Left cardiac atrium (tissue), 4 donors: ENCODE results near the gene SHC3. TPM values are rescaled to one million over a fixed set of nuclear protein-coding genes. Genes with fewer than 3 reads are reported as not detected.
"Not testable (repeated sequence)": the region's sequence is repeated elsewhere in the genome, so short reads cannot be mapped to it uniquely, and the experiment has no call there.

ENCODE experiments used
- ATAC-seq, 2 donors: fragments of 200-7000 bp; cut with Tn5 transposase; one replicate each; pipeline ENCODE4 v1.9.1; 2020; ENCODE audit warnings: mild to moderate bottlenecking in 2 of 2, moderate library complexity in 2 of 2
- DNase-seq: peaks from one replicate; pipeline ENCODE4 v3.0.0-alpha.2; 2020
- intact Hi-C, 2 donors: fragments of 100-400 bp; cut with DNase I; formaldehyde crosslinking; loops; one replicate each; pipeline versions ENCODE4 v1.14.1 to v1.15.1; 2022 to 2023
- long read RNA-seq: library from polyadenylated mRNA; unstranded; transcript quantifications from one replicate; pipeline ENCODE4 v2.0.0, GENCODE V29; 2021
- total RNA-seq, 2 donors: library from RNA; stranded (reverse); fragmentation: NEBNext Ultra II Directional; extraction: Animal tissue kit (Norgen Biotek cat#: 25700); gene quantifications; one replicate each; pipeline ENCODE4 v1.2.1, GENCODE V29; 2021
- donor health status: DM: no; HTN: yes; CAD: no.
- donor health status: DM: no; HTN: yes; CAD: no; lungs with severe emphysema.
- donor health status: DM: yes; HTN: yes; CAD: no.
- donor health status: Dilated cardiomyopathy.

The SHC3 gene, protein sequence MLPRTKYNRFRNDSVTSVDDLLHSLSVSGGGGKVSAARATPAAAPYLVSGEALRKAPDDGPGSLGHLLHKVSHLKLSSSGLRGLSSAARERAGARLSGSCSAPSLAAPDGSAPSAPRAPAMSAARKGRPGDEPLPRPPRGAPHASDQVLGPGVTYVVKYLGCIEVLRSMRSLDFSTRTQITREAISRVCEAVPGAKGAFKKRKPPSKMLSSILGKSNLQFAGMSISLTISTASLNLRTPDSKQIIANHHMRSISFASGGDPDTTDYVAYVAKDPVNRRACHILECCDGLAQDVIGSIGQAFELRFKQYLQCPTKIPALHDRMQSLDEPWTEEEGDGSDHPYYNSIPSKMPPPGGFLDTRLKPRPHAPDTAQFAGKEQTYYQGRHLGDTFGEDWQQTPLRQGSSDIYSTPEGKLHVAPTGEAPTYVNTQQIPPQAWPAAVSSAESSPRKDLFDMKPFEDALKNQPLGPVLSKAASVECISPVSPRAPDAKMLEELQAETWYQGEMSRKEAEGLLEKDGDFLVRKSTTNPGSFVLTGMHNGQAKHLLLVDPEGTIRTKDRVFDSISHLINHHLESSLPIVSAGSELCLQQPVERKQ
- total RNA-seq, result 1 to 10 TPM; 1.5 to 2.7 TPM
- long read RNA-seq, result 0 reads

DNA sequence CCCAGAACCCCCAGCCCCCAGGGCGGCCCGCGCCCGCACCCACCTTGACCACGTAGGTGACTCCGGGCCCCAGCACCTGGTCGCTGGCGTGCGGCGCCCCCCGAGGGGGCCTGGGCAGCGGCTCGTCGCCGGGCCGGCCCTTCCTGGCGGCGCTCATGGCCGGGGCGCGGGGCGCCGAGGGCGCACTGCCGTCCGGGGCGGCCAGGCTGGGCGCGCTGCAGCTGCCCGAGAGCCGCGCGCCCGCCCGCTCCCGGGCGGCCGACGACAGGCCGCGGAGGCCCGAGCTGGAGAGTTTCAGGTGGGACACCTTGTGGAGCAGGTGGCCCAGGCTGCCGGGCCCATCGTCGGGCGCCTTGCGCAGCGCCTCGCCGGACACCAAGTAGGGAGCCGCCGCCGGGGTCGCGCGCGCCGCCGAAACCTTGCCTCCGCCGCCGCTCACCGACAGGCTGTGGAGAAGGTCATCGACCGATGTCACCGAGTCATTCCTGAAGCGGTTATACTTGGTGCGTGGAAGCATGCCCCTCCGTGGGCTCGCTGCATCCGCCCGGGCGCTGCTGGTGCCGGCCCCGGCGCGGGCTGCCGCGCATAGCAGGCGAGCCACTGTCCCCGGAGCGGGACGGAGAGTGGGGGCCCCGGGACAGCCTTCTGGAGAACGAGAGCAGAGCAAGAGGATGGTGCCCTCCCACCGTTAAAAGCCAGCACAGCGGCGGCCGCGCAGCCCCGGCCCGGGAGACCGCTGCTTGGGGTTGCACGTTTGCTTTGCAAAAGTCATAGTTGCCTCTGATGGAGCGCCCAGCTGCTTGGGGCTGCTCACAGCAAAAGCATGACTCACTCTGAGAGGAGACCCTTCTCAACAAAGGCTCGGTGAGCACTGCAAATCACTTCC, at the start of gene SHC3:
Gene SHC3 (minus strand): TSS at position 875 of the 886 bp plus-strand sequence. CDS start 358 bp downstream, at position 517.
- peak in 1 of 2 donors; percentile 8 for ATAC-seq
- intact Hi-C loops, result no loop called here
- DNase-seq, result no peak

DNA sequence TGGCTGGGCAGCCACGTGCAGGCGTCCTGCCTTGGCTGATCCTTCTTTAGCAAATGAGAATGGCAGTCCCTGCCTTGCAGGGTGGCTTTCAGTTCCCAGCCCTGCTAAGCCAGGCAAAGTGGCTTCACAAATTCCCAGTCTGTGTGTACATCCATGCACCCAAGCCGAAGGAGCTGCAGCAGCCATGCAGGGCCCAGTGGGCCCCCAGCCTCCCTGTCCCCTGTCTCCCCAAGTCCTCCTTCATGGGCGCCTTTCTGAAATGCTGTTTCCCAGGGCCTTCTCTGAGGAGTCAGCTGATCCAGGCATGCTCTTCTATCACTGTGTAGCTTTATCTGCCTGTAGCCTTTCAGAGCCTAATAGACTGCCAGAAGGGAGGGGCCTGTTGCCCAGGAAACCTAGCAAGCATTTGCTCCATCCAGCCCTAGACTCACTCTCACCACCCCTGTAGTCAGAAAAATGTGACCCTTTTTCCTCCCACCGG, 47.4 kb upstream of the SHC3 start:
- intact Hi-C loops, result no loop called here
- DNase-seq (peak; percentile 37), ATAC-seq (peak; percentile 57 to 98)

DNA sequence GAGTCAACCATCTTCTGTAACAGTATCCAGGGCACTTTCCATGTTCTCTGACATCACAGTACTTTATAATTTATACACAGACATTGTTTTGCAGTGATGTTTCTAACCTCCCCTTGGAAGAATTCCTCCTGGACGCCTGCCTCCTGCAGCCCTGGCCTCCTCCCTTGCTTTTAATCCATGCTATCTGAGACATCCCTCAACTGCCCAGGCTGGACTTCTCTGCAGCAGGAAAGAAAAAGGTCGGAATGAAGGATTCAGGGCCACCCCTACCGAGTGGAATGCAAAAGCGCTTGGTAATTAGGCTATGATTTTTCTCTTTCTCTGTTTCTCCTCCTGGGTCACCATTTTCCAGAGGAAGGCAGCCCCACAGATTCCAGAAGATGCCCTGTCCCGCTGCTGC, 47.0 kb upstream of the SHC3 start:
- intact Hi-C loops, result no loop called here
- DNase-seq (no peak), ATAC-seq (peak in 1 of 2 donors; percentile 79)

DNA sequence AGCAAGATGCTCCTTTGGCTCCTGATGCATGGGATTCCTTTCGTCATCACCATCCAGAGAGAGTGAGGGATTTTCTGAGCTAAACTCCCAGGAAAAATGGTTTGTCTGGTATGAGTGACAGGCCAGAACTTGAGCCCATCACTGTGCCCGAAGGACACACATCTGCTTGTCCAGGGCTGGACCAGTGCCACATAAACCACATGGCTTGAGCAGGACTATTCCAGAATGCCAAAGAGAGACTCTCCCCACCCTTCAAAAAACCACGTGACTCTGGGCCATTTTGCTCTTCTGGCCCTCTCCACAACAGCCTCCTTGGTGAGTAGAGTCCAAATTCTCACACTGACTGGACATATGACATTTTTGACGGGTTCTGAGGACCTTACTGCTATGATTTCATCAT, 46.4 kb upstream of the SHC3 start:
- intact Hi-C loops, result no loop called here
- ATAC-seq, result no peak
- DNase-seq, result no peak

DNA sequence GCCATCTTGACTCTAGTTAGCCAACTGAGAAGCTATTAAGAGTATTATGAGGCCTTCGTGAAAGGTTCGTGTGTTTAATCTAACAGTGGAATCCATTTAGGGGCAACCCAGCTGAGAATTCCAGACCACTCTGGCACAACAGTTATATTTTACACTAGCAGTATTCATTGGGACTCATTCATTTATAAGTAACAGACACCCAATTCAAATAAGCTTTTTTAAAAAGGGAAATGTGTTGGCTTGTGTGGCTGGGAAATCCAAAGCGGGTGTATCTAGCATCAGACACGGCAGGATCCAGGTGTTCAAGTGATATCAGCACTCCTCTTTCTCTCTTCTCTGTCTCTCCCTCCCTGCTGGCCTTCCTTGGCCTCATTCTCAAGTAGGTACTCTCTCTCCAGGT, 46.0 kb upstream of the SHC3 start:
- DNase-seq (no peak), ATAC-seq (no peak)
- intact Hi-C loops, result no loop called here

DNA sequence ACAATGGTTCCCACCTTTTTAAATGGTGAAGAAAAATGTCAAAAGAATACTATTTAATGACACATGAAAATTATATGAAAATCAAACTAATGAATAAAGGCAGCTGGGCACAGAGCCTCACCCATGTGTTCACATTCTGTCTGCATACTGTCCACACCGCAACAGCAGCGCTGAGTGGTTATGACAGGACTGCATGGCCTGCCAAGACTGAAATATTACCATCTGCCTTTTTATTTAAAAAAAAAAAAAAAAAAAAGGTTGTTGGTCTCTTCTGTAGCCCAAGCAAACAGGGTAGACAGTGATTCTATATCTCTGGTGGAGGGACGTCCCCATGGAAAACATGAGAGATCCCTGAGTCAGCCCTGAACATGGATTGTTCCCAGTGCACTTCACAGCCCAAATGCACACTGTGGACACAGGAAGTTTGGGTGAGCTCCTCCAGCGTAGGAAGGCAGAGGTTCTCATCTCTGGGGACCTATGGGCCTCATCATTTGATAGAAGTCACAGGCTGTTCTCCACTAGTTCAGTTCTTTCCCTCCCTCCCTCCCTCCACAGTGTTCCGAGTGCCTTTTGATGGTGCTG, 44.9 kb upstream of the SHC3 start:
- intact Hi-C loops, result no loop called here
- peak in 1 of 2 donors; percentile 51 for ATAC-seq
- no peak for DNase-seq

DNA sequence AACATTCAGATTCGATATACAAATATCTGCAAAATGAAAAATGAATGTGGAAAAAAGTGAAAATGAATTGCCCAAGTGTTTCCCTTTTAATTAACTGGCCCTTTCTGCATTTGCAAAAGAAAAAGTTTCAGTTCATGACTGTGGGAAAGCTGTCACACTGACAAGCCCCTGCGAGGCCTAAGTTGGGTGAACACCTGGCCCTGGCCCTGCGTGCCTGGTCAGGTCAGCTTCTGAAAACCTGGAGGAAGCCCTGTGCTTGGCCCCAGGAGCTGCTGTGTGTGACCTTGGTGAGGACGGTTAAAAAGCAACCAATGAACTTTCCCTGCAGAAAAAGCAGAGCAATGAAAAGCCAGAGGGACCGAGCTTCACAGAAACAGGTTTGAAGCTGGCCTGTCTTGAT, 41.0 kb upstream of the SHC3 start:
- DNase-seq, result no peak
- intact Hi-C loops, result no loop called here
- ATAC-seq, result no peak

DNA sequence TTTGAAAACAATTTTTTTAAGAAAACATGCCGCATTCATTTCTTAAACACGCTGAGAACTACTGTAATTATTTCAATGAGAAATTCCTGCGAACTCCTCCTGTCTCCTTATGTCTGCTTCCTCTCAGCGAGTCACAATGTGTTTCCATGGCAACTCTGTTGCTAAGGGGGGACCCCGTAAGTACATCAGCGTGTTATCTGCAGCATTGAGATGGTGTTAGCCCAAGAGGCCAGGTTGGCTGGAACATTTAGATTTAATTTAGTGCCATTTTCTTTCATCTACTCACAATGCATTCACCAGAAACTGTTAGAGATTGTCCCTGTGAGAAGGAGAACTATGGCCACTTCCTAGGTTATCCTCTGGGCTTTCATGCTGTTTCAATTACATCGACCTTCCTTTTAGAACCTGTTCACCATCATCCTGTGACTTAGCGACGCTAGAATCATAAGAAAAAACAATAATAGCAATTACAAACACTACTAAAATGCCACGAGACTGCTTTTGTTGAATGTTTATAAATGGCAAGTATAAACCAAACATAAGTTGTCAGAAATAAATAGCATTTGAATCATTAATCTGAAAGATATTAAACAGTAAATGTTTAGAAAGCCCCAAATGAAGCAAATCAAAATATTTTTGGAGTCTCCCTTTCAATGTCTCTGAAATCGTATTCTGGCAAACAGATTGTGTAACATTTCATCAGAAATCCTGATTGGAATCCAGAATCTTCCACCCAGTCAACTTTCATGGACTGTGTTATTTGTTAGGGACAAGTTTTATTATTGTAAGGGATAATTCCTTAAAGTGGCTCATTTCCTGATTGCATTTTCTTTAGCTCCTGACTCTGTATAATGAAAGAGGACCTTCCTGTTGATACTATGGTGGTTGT, 39.7 kb upstream of the SHC3 start:
- DNase-seq, result no peak
- no peak for ATAC-seq
- intact Hi-C loops, result no loop called here

DNA sequence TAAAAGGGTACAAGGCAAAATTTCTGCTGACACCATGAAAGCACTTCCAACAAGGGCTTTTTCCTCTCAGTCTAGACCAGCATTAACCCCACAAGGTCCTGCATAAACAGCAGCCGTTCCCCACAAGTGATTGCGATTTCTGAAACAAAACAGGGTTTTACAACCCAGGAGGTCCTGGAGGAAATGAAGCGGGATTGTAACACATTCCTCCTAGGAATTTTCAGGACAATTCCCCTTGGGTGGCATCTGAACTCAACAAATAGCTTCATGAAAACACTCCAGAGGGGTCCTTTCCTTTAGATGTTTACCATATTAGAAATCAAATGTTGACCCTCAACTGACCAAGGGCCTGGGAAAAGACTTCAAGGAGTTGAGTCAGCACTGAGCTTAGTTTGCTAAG, 36.7 kb upstream of the SHC3 start:
- ATAC-seq (no peak), DNase-seq (no peak)
- intact Hi-C loops, result no loop called here

DNA sequence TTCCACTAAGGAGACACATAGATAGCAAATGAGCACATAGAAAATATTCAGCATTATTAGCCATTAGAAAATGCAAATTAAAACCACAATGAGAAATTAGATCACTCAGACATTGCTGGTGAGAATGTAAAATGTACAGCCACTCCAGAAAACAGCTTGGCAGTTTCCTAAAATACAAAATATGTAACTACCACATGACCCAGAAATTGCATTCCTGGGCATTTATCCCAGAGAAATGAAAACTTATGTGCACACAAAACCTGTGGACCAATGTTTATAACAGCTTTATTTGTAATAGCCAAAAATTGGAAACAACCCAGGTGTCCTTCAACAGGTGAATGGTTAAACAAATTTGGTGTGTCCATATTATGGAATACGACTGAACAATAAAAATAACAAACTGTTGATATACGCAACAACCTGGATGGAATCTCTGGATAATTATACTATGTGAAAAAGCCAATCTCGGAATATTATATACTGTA, 34.8 kb upstream of the SHC3 start:
- DNase-seq, result no peak
- intact Hi-C loops, result no loop called here
- ATAC-seq, result no peak

DNA sequence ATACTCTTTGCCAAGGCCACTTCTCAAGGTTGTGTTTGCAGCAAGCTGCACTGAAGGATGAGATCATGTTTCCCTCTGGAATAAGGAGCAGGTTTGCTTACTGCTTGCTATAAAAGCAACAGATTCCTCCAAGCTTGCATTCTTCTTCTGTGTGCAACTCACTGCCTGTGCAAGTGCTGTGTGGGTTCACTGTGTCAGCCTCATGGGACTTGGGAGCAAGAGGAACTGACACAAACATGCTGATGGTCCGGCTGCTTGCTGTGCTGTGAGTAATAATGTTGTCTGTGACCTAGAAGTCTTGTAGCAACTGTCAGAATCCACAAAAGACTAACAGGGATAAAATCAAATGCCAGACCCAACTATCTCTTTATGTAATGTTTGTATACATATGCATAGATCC, 33.6 kb upstream of the SHC3 start:
- ATAC-seq, result no peak
- no peak for DNase-seq
- intact Hi-C loops, result no loop called here

DNA sequence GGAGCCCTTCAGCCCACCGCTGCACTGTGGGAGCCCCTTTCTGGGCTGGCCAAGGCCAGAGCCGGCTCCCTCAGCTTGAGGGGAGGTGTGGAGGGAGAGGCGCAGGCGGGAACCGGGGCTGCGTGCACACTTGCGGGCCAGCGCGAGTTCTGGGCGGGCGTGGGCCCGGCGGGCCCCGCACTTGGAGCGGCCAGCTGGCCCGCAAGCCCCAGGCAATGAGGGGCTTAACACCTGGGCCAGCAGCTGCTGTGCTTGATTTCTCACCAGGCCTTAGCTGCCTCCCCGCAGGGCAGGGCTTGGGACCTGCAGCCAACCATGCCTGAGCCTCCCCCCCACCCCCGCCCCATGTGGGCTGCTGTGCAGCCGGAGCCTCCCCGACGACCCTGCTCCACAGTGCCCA, 30.7 kb upstream of the SHC3 start:
- DNase-seq, ATAC-seq, intact Hi-C loops: not testable (repeated sequence)

DNA sequence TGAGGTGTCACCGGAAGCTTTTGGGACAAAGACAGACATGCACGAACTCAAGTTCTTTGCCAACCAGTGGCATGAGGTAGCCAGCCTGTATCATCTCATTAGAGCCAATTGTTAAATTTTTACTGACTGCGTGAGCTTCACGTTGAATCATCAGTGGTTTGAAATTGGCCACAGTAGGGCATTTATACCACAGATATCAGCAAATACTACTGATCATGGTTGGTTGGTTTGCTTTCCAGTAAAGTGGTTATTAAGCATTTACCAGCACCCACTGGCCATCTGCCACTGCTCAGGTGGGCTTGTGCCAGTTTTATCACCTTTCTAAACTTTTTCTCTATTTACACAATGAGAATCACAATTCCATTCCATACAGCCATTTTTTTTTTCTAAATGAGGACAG, 28.4 kb upstream of the SHC3 start:
- ATAC-seq (no peak), DNase-seq (no peak)
- intact Hi-C loops, result no loop called here

DNA sequence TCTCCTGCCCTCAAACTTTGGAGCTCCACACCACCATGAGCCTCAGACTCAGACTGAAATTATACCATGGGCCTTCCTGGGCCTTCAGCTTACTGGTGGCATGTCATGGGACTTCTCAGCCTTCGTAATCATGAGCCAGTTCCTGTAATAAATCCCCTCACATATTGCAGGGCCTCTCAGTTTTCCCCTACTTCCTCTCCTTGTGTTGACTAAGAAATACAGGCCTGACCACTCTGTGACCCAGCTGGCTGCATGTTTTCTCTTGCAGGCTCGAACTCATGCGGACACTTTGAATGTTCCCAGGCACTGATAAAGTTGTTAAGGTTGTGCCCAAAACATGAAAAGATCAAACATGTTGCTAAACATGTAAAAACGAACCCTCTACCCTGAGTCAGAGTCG, 26.2 kb upstream of the SHC3 start:
- intact Hi-C loops, result no loop called here
- DNase-seq (no peak), ATAC-seq (no peak)

DNA sequence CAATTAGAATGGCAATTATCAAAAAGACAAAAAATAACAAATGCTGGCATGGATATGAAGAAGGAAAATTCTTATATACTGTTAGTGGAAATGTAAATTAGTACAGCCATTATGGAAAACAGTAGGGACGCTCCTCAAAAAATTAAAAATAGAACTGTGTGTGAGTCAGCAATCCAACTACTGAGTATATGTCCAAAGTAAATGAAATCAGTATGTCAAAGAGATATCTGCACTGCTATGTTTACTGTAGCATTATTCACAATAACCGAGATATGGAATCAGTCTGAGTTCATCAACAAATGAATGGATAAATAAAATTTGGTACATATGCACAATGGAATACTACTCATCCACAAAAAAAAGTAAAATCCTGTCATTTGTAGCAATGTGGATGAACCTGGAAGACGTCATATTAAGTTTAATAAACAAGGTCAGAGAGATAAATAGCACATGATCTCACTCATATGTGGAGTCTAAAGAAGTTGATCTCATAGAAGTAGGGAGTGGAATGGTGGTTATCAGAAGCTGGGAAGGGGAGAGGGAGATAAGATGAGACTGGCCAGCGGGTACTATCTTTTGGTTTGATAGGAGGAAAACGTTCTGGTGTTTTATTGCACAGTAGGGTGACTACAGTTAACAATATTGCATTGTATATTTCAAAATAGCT, 16.6 kb upstream of the SHC3 start:
- ATAC-seq (no peak), DNase-seq (no peak)
- intact Hi-C loops, result no loop called here

DNA sequence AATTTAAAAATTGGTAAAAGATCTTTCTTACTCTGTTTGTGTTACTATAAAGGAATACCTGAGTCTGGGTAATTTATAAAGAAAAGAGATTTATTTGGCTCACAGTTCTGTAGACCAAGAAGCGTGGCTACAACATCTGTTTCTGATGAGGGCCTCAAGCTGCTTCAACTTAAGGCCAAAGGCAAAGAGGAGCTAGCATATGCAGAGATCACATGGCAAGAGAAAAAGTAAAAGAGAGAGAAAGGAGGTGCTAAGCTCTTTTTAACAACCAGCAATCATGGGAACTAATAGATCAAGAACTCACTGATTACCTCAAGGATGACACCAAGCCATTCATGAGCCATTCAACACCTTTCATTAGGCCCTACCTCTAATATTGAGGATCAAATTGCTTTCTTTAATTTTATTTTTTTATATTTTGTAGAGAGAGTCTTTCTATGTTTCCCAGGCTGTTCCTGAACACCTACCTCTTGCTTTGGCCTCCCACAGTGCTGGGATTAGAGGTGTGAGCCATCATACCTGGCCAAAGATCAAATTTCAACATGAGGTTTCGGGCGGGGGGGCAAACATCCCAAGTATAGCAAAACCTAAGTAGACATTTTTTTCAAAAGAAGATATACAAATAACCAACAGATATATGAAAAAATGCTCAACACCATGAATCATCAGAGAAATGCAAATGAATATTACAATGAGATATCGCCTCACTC, 16.0 kb upstream of the SHC3 start:
- intact Hi-C loops, result no loop called here
- ATAC-seq, result no peak
- DNase-seq, result no peak

DNA sequence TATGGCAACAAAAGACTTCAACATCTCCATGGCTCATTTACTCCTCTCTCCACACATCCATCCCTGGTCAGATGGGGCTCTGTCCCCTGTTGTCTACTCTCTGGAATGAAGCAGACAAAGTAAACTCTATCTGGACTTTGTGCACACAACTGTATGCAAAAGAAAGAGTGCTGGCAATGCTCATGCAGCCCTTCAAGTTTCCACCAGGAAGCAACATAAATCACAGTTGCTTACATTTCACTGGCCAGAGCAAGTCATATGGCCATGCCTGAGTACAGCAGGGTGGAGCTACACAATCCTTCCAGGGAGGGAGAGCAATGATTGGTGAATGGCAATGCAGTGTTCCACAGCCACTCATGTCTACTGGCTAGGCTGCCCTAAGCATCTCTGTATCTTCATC, 12.4 kb upstream of the SHC3 start:
- no peak for ATAC-seq
- DNase-seq, result no peak
- intact Hi-C loops, result no loop called here
